A549 (cell line): ENCODE measurements around the gene EIF6. TPM values are rescaled to one million over a fixed set of nuclear protein-coding genes. Genes with fewer than 3 reads are reported as not detected.
A peak's percentile ranks its signal among the peaks of the same experiment; 100 is the strongest.

ENCODE experiments used
- ATAC-seq, 2 experiments: fragments of 200-7000 bp in 1 of 2; fragments of >200 bp in 1 of 2; cut with Nextera tagmentation in 1 of 2; cut with Tn5 transposase in 1 of 2; 3 replicates each; pipeline versions ENCODE4 v1.8.0 to v1.9.1; 2018 to 2020; ENCODE audit warnings: mild to moderate bottlenecking in 1 of 2, moderate library complexity in 1 of 2
- CTCF ChIA-PET: fragments of 300-600 bp; sonication (Branson Sonifier 250); formaldehyde crosslinking; extraction: SDS; loops from one replicate; lab custom pipeline; 2021; ENCODE audit warnings: antibody characterized with exemption, inconsistent platforms; lab: Yijun Ruan, JAX
- POLR2A ChIA-PET: fragments of 350-600 bp; formaldehyde crosslinking; extraction: SDS; loops from one replicate; lab custom pipeline; 2021; ENCODE audit warnings: antibody characterized with exemption, inconsistent platforms; lab: Yijun Ruan, JAX
- DNase-seq, 2 experiments: peaks; one replicate each; pipeline versions ENCODE4 v3.0.0 to v3.0.0-alpha.2; 2011 to 2016; ENCODE audit warnings: low read depth in 1 of 2, low spot score in 1 of 2
- FAIRE-seq: peaks from 2 replicates; lab custom pipeline; 2011; peaks lifted over from hg19 to GRCh38; lab: Jason Lieb, UNC
- H3K27ac ChIP-seq, 2 experiments: fragments of >200 bp; sonication (Bioruptor Twin); formaldehyde crosslinking; 3 replicates each; pipeline ENCODE4 v1.5.1; 2016 to 2017
- H3K4me1 ChIP-seq: fragments of >200 bp; sonication (Bioruptor Twin); formaldehyde crosslinking; 3 replicates; pipeline ENCODE4 v1.6.1; 2016
- H3K4me2 ChIP-seq: fragments of >200 bp; sonication (Bioruptor Twin); formaldehyde crosslinking; 3 replicates; pipeline ENCODE4 v1.6.1; 2016
- H3K4me3 ChIP-seq: fragments of >200 bp; sonication (Bioruptor Twin); formaldehyde crosslinking; 3 replicates; pipeline ENCODE4 v1.5.1; 2016
- H3K9me3 ChIP-seq: fragments of >200 bp; sonication (Bioruptor Twin); formaldehyde crosslinking; 3 replicates; pipeline ENCODE4 v1.6.1; 2016
- BHLHE40 ChIP-seq: IDR thresholded peaks from 2 replicates; pipeline ENCODE4 v1.6.1; 2012; ENCODE audit warnings: low read depth, low read length, inconsistent platforms
- CBX2 ChIP-seq: fragments of 200-600 bp; sonication (generic); IDR thresholded peaks from 2 replicates; pipeline ENCODE4 v1.6.1; 2016; ENCODE audit warnings: low read depth, mild to moderate bottlenecking, borderline replicate concordance
- CEBPB ChIP-seq, 2 experiments: fragments of >200 bp in 1 of 2; sonication (Bioruptor Twin) in 1 of 2; formaldehyde crosslinking in 1 of 2; IDR thresholded peaks; 2 replicates each; pipeline ENCODE4 v1.6.1; 2012 to 2016
- EHF ChIP-seq: fragments of 250-450 bp; sonication (Bioruptor Pico); IDR thresholded peaks from 2 replicates; pipeline ENCODE4 v1.5.0; 2020; ENCODE audit warnings: mild to moderate bottlenecking
- EHMT2 ChIP-seq: fragments of 200-600 bp; sonication (generic); IDR thresholded peaks from 2 replicates; pipeline ENCODE4 v1.6.1; 2016; ENCODE audit warnings: antibody characterized with exemption, low read depth, mild to moderate bottlenecking, moderate library complexity
- FOSL2 ChIP-seq, 2 experiments: fragments of 450-650 bp in 1 of 2; fragments of >200 bp in 1 of 2; sonication (Bioruptor Twin) in 1 of 2; formaldehyde crosslinking; IDR thresholded peaks; 2 replicates each; pipeline versions ENCODE4 v1.5.0 to v1.6.1; 2016 to 2020; ENCODE audit warnings: mild to moderate bottlenecking in 1 of 2, moderate library complexity in 1 of 2
- HEYL ChIP-seq: fragments of 250-450 bp; sonication (Bioruptor Pico); IDR thresholded peaks from 2 replicates; pipeline ENCODE4 v1.8.0; 2021; ENCODE audit warnings: mild to moderate bottlenecking, moderate library complexity
- HOXA7 ChIP-seq: fragments of 250-450 bp; sonication (Bioruptor Pico); IDR thresholded peaks from 2 replicates; pipeline ENCODE4 v1.5.0; 2020; ENCODE audit warnings: mild to moderate bottlenecking, moderate library complexity
- HOXB5 ChIP-seq: fragments of 250-450 bp; sonication (Bioruptor Pico); IDR thresholded peaks from 2 replicates; pipeline ENCODE4 v1.5.0; 2020; ENCODE audit warnings: mild to moderate bottlenecking, moderate library complexity
- JUN ChIP-seq, 2 experiments: fragments of >200 bp; sonication (Bioruptor Twin); formaldehyde crosslinking; IDR thresholded peaks; 2 replicates in 1 of 2; 3 replicates in 1 of 2; pipeline ENCODE4 v1.6.1; 2016 to 2017
- JUNB ChIP-seq: fragments of >200 bp; sonication (Bioruptor Twin); formaldehyde crosslinking; IDR thresholded peaks from 2 replicates; pipeline ENCODE4 v1.6.1; 2016
- MAFK ChIP-seq: fragments of 450-650 bp; IDR thresholded peaks from 2 replicates; pipeline ENCODE4 v1.6.1; 2014; ENCODE audit not compliant: partially characterized antibody
- NFE2L2 ChIP-seq: fragments of 150-350 bp; conservative IDR thresholded peaks from 2 replicates; pipeline ENCODE4 v1.6.1; 2014; ENCODE audit warnings: low read length
- POLR2AphosphoS2 ChIP-seq: conservative IDR thresholded peaks from 2 replicates; pipeline ENCODE4 v1.6.1; 2012; ENCODE audit warnings: low read length, improper control_type of control experiment, inconsistent platforms
- RARB ChIP-seq: fragments of 250-450 bp; sonication (Bioruptor Pico); IDR thresholded peaks from 2 replicates; pipeline ENCODE4 v1.8.0; 2021; ENCODE audit warnings: mild to moderate bottlenecking, moderate library complexity
- RCOR1 ChIP-seq: fragments of 150-350 bp; IDR thresholded peaks from 2 replicates; pipeline ENCODE4 v1.6.1; 2014; ENCODE audit warnings: antibody characterized with exemption, low read length, low read depth
- SMC3 ChIP-seq: fragments of >200 bp; sonication (Bioruptor Twin); formaldehyde crosslinking; IDR thresholded peaks from 3 replicates; pipeline ENCODE4 v1.6.1; 2018; ENCODE audit warnings: inconsistent platforms
- SREBF2 ChIP-seq: fragments of 450-650 bp; IDR thresholded peaks from 2 replicates; pipeline ENCODE4 v1.6.1; 2014; ENCODE audit warnings: mild to moderate bottlenecking, moderate library complexity
- ZC3H11A ChIP-seq: fragments of 450-650 bp; IDR thresholded peaks from 2 replicates; pipeline ENCODE4 v1.6.1; 2014; ENCODE audit warnings: antibody characterized with exemption, mild to moderate bottlenecking
- ZNF302 ChIP-seq: fragments of 250-450 bp; sonication (Bioruptor Pico); IDR thresholded peaks from 2 replicates; pipeline ENCODE4 v1.9.0; 2021; ENCODE audit warnings: inconsistent platforms, mild to moderate bottlenecking, moderate library complexity
- ZSCAN20 ChIP-seq: fragments of 250-450 bp; sonication (Bioruptor Pico); IDR thresholded peaks from 2 replicates; pipeline ENCODE4 v1.8.0; 2022; ENCODE audit warnings: mild to moderate bottlenecking, moderate library complexity
- WGBS: methylation state at CpG from one replicate; pipeline ENCODE4 v1.1.6; 2017; ENCODE audit errors: missing lambda C conversion rate; 5-methylcytosine and 5-hydroxymethylcytosine counted together
- polyA plus RNA-seq, 4 experiments: library from polyadenylated mRNA; depleted of rRNA in 3 of 4; stranded (reverse); fragments of >200 nt; fragmentation: RNase III in 1 of 4; extraction: RNeasy Plus Mini Kit Qiagen cat#74134 plus additional on column Dnase treatment in 1 of 4; gene quantifications; 2 replicates in 3 of 4; 3 replicates in 1 of 4; pipeline ENCODE4 v1.2.3, GENCODE V29; 2011 to 2017
- TF ChIP-seq, protein P1 (sequence below): IDR thresholded peaks from 2 replicates; pipeline ENCODE4 v1.6.1; 2012
- TF ChIP-seq, protein P2 (sequence below): fragments of >200 bp; sonication (Bioruptor Twin); formaldehyde crosslinking; IDR thresholded peaks from 3 replicates; pipeline ENCODE4 v1.6.1; 2016
- TF ChIP-seq, protein P3 (sequence below): fragments of 250-450 bp; sonication (Bioruptor Pico); IDR thresholded peaks from 2 replicates; pipeline ENCODE4 v1.5.0; 2020; ENCODE audit warnings: low read depth, mild to moderate bottlenecking, moderate library complexity
- TF ChIP-seq, protein P4 (sequence below): fragments of 450-650 bp; IDR thresholded peaks from 2 replicates; pipeline ENCODE4 v1.6.1; 2014; ENCODE audit warnings: antibody characterized with exemption
- TF ChIP-seq, protein P5 (sequence below): IDR thresholded peaks from 2 replicates; pipeline ENCODE4 v1.6.1; 2012; ENCODE audit warnings: low read depth, borderline replicate concordance

EIF6 gene
- polyA plus RNA-seq, 2 of the 4 experiments (the other 2 are of a cell fraction): 184 to 294 TPM

DNA sequence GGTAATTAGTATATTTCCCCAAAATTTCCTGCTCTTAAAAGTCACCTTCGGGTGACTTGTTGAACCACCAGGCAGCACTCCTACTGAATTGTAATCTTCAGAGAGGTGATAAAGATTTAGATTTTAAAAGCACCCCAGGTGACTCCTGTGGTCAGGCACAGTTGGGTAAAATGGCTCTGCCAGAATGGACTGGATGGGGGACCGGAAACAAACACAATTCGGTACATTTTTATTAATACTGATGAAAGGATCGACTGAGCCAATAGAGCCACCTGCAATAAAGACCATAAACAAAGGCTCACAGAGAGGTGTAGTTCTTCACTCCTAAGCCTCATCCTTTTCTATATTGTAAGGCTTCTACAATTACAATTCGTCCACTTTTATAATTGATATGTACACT is 27.2 kb upstream of the EIF6 start:
- WGBS: 56% methylated on average over 5 of the region's 5 CpGs
- FAIRE-seq: no peak
- DNase-seq: no peak
- TF ChIP-seq JUN (IDR thresholded peaks at IDR 0.05) (no peak), SREBF2 (no peak), RCOR1 (no peak), POLR2AphosphoS2 (no peak), FOSL2 (IDR thresholded peaks at IDR 0.05) (no peak), FOSL2 (CRISPR knock-in tag; IDR thresholded peaks at IDR 0.05) (no peak), CBX2 (no peak), HOXB5 (CRISPR knock-in tag) (no peak), BHLHE40 (no peak), CEBPB (IDR thresholded peaks at IDR 0.05) (no peak), HEYL (CRISPR knock-in tag) (no peak), HOXA7 (CRISPR knock-in tag) (no peak), NFE2L2 (no peak)
- TF ChIP-seq, protein P1, sequence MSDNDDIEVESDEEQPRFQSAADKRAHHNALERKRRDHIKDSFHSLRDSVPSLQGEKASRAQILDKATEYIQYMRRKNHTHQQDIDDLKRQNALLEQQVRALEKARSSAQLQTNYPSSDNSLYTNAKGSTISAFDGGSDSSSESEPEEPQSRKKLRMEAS: no peak
- TF ChIP-seq, protein P2, sequence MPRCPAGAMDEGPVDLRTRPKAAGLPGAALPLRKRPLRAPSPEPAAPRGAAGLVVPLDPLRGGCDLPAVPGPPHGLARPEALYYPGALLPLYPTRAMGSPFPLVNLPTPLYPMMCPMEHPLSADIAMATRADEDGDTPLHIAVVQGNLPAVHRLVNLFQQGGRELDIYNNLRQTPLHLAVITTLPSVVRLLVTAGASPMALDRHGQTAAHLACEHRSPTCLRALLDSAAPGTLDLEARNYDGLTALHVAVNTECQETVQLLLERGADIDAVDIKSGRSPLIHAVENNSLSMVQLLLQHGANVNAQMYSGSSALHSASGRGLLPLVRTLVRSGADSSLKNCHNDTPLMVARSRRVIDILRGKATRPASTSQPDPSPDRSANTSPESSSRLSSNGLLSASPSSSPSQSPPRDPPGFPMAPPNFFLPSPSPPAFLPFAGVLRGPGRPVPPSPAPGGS: no peak
- TF ChIP-seq, protein P3, sequence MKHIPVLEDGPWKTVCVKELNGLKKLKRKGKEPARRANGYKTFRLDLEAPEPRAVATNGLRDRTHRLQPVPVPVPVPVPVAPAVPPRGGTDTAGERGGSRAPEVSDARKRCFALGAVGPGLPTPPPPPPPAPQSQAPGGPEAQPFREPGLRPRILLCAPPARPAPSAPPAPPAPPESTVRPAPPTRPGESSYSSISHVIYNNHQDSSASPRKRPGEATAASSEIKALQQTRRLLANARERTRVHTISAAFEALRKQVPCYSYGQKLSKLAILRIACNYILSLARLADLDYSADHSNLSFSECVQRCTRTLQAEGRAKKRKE: no peak
- H3K9me3 ChIP-seq: no peaks in the 10 kb centered on the region
- H3K27ac ChIP-seq: peak overlapping the region; percentile 83 to 95
- peak overlapping the region; percentile 60 for H3K4me2 ChIP-seq
- ATAC-seq: no peak
- ChIA-PET CTCF (interaction anchor here (0.9 to 2.4 kb wide), 7 partner anchors 11 to 136 kb away, joined by 3 to 9 read pairs (median 4); no protein-coding TSS in a partner anchor), POLR2A (no interaction called here)
- peaks cover 77% of the 10 kb centered on the region for H3K4me1 ChIP-seq
- no peak overlapping the region for H3K4me3 ChIP-seq

DNA sequence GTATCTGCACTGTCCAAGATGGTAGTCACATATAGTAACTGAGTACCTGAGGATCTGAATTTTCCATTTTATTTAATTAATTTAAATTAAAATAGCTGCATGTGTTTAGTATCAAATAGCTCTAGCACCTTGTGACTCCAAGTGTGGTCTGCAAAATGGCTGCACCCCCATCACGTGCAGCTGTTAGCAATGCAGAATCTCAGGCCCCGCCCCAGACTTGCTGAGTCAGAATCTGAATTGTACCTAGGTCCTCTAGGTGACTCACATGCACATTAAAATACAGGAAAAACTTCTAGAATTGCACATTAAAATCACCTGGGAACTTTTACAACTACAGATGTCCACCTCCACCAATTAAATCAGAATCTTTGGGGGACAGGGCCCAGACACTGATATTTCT is 26.8 kb upstream of the EIF6 start:
- H3K4me2 ChIP-seq: peak overlapping the region; percentile 60
- ATAC-seq (no peak), DNase-seq (peak in 1 of 2 experiments; percentile 69), FAIRE-seq (no peak)
- POLR2A ChIA-PET: no interaction called here
- 38% methylated on average over 2 of the region's 2 CpGs for WGBS
- H3K4me3 ChIP-seq: no peak overlapping the region
- CTCF ChIA-PET: interaction anchor here (0.9 to 2.3 kb wide), 6 partner anchors 9 to 136 kb away, joined by 3 to 9 read pairs (median 4); no protein-coding TSS in a partner anchor
- peaks cover 81% of the 10 kb centered on the region for H3K4me1 ChIP-seq
- TF ChIP-seq, protein P4, sequence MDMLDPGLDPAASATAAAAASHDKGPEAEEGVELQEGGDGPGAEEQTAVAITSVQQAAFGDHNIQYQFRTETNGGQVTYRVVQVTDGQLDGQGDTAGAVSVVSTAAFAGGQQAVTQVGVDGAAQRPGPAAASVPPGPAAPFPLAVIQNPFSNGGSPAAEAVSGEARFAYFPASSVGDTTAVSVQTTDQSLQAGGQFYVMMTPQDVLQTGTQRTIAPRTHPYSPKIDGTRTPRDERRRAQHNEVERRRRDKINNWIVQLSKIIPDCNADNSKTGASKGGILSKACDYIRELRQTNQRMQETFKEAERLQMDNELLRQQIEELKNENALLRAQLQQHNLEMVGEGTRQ: peak; percentile 85
- no peak for TF ChIP-seq POLR2AphosphoS2
- TF ChIP-seq EHF: no peak
- 0 out of 2 replicates have a peak, but pooled peaks have one; percentile 21 for TF ChIP-seq FOSL2 (IDR thresholded peaks at IDR 0.05)
- TF ChIP-seq FOSL2 (CRISPR knock-in tag; IDR thresholded peaks at IDR 0.05): peak; percentile 80
- peak; percentile 50; the same call in 1 of the 2 replicates for TF ChIP-seq JUNB
- TF ChIP-seq RARB: no peak
- no peak for TF ChIP-seq SMC3
- TF ChIP-seq ZSCAN20 (CRISPR knock-in tag): no peak
- peak; percentile 87 for TF ChIP-seq MAFK
- 0 out of 2 replicates have a peak, but pooled peaks have one; percentile 38 for TF ChIP-seq HOXB5 (CRISPR knock-in tag)
- TF ChIP-seq, protein P3: peak; percentile 83; the same call in 1 of the 2 replicates
- TF ChIP-seq HOXA7 (CRISPR knock-in tag): no peak
- TF ChIP-seq ZC3H11A: no peak
- TF ChIP-seq, protein P5, sequence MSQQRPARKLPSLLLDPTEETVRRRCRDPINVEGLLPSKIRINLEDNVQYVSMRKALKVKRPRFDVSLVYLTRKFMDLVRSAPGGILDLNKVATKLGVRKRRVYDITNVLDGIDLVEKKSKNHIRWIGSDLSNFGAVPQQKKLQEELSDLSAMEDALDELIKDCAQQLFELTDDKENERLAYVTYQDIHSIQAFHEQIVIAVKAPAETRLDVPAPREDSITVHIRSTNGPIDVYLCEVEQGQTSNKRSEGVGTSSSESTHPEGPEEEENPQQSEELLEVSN: peak; percentile 51; the same call in 1 of the 2 replicates
- TF ChIP-seq ZNF302 (CRISPR knock-in tag): 0 out of 2 replicates have a peak, but pooled peaks have one; percentile 15
- no peak for TF ChIP-seq EHMT2
- peak; percentile 79 for TF ChIP-seq BHLHE40
- TF ChIP-seq, protein P1: peak; percentile 80
- peak overlapping the region; percentile 83 to 95 for H3K27ac ChIP-seq
- no peaks in the 10 kb centered on the region for H3K9me3 ChIP-seq
